Nephron progenitor cell (in vitro differentiated cells): ENCODE data around the gene ABCF3.

Experiments
- DNase-seq: peaks from one replicate; pipeline ENCODE4 v3.0.0; 2021
- H3K27ac Mint-ChIP-seq: 2 replicates; pipeline ENCODE4 v1.8.0; 2021; ENCODE audit warnings: mild to moderate bottlenecking, moderate library complexity, mixed read lengths
- H3K27me3 Mint-ChIP-seq: 2 replicates; pipeline ENCODE4 v1.8.0; 2021; ENCODE audit warnings: mild to moderate bottlenecking, low read depth, mixed read lengths; ENCODE audit not compliant: poor library complexity
- H3K36me3 Mint-ChIP-seq: 2 replicates; pipeline ENCODE4 v1.8.0; 2021; ENCODE audit warnings: low read depth, mixed read lengths
- H3K4me1 Mint-ChIP-seq: 2 replicates; pipeline ENCODE4 v1.8.0; 2021; ENCODE audit warnings: mixed read lengths
- H3K4me3 Mint-ChIP-seq: 2 replicates; pipeline ENCODE4 v1.8.0; 2021; ENCODE audit warnings: mild to moderate bottlenecking, moderate library complexity, mixed read lengths
- H3K9me3 Mint-ChIP-seq: 2 replicates; pipeline ENCODE4 v1.8.0; 2021; ENCODE audit warnings: mild to moderate bottlenecking, moderate library complexity, mixed read lengths
- TF ChIP-seq, protein P1 (sequence below): fragments of 200-600 bp; sonication (generic); IDR thresholded peaks from 2 replicates; pipeline ENCODE4 v1.5.0; 2021; ENCODE audit warnings: antibody characterized with exemption

ABCF3 gene

DNA sequence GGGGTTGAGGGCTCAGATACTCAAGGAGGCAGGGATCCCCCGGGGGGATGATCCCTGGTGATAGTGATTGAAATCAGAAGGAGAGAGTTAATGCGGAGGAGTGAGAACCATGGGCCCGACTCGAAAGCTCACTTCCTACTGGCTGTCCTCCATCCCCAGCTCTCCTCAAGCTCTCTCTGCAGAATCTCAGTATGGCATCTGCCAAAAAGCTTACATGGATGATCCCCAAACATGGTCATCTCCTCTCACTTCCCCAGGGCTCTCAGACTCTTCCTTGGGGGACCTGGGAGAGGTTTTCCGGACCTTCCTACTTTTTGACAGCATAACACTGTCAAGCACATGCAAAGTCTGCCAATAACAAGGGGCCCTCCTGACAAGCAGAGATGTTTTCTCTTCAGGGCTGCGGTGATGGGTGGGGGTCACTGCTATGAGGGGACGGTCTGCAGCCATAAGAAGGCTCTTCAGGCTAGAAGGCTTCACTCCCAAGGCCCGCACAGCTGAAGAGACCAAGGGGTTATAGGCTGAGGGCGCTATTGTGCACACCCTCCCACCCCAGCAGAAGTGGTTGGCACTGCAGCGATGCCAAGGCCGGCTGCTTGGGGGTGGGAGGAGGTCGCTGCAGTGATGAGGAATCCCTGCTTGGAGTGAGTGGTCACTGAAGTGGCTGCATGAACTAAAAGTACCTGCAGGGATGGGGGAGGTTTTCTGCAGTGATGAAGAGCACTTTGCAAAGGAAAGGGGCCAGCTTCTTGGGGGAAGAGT, 42.6 kb downstream of the ABCF3 start:
- Mint-ChIP-seq H3K4me1 (peaks cover 8% of the 10 kb centered on the region), H3K4me3 (peak overlapping the region; percentile 64), H3K27ac (no peak overlapping the region), H3K9me3 (no peaks in the 10 kb centered on the region), H3K27me3 (peaks cover 93% of the 10 kb centered on the region), H3K36me3 (no peaks in the 10 kb centered on the region)
- TF ChIP-seq, protein P1, sequence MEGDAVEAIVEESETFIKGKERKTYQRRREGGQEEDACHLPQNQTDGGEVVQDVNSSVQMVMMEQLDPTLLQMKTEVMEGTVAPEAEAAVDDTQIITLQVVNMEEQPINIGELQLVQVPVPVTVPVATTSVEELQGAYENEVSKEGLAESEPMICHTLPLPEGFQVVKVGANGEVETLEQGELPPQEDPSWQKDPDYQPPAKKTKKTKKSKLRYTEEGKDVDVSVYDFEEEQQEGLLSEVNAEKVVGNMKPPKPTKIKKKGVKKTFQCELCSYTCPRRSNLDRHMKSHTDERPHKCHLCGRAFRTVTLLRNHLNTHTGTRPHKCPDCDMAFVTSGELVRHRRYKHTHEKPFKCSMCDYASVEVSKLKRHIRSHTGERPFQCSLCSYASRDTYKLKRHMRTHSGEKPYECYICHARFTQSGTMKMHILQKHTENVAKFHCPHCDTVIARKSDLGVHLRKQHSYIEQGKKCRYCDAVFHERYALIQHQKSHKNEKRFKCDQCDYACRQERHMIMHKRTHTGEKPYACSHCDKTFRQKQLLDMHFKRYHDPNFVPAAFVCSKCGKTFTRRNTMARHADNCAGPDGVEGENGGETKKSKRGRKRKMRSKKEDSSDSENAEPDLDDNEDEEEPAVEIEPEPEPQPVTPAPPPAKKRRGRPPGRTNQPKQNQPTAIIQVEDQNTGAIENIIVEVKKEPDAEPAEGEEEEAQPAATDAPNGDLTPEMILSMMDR, result no peak
- no peak for DNase-seq

GRCh38 chr3:184229394-184230080, 43.5 kb downstream of the ABCF3 start, which contains the start of gene VWA5B2:
TSS of gene VWA5B2 (plus strand) at chr3:184229585. CDS start at chr3:184230529, 944 bp downstream.
- TF ChIP-seq, protein P1, result peak; percentile 6
- Mint-ChIP-seq H3K4me1 (peaks cover 8% of the 10 kb centered on the region), H3K4me3 (peak within 1 kb of the TSS; percentile 64), H3K27me3 (peaks cover 94% of the 10 kb centered on the region), H3K27ac (no peak within 1 kb of the TSS), H3K9me3 (no peaks in the 10 kb centered on the region), H3K36me3 (no peaks in the 10 kb centered on the region)
- peak; percentile 84 for DNase-seq

- H3K4me1 Mint-ChIP-seq, result peaks cover 8% of the 10 kb centered on the region
- no peaks in the 10 kb centered on the region for H3K36me3 Mint-ChIP-seq
- TF ChIP-seq, protein P1, result no peak
- H3K4me3 Mint-ChIP-seq, result no peak overlapping the region
- DNase-seq, result peak; percentile 40
- no peaks in the 10 kb centered on the region for H3K9me3 Mint-ChIP-seq
- H3K27ac Mint-ChIP-seq, result no peak overlapping the region
- H3K27me3 Mint-ChIP-seq, result peaks cover 92% of the 10 kb centered on the region
Measured at GRCh38 chr3:184230081-184230602, 44.1 kb downstream of the ABCF3 start.

GRCh38 chr3:184230603-184231528, 44.9 kb downstream of the ABCF3 start:
- DNase-seq, result peak; percentile 37
- H3K4me1 Mint-ChIP-seq, result peaks cover 8% of the 10 kb centered on the region
- TF ChIP-seq, protein P1, result no peak
- peaks cover 92% of the 10 kb centered on the region for H3K27me3 Mint-ChIP-seq
- H3K27ac Mint-ChIP-seq, result no peak overlapping the region
- no peaks in the 10 kb centered on the region for H3K36me3 Mint-ChIP-seq
- no peaks in the 10 kb centered on the region for H3K9me3 Mint-ChIP-seq
- H3K4me3 Mint-ChIP-seq, result peak overlapping the region; percentile 71

DNA sequence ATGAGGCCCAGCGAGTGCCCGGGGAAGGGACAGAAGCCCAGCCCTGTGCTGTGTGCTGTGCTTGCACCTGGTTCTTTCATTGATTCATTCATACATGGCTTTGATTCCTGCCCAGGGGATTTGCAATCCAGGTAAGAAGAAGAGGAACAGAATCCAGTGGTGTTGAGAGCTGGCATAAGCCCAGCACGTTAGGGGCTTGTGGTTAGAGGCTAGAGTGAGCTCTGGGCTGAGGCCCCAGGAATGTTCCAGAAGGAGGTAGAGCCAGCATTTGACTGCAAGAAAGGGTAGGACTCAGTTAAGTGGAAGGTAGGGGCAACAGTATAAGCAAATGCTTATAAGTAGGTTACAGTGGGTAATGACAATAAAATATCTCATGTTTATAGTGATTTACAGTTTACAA, 45.7 kb downstream of the ABCF3 start:
- H3K27ac Mint-ChIP-seq, result no peak overlapping the region

More for the DNA sequence above, 45.7 kb downstream of the ABCF3 start:
- Mint-ChIP-seq H3K4me3 (peak overlapping the region; percentile 71), H3K4me1 (peaks cover 8% of the 10 kb centered on the region), H3K36me3 (no peaks in the 10 kb centered on the region), H3K9me3 (no peaks in the 10 kb centered on the region), H3K27me3 (peaks cover 89% of the 10 kb centered on the region)
- DNase-seq, result no peak
- TF ChIP-seq, protein P1, result no peak
